ENCODE results near the gene VTN. TPM values are rescaled to one million over a fixed set of nuclear protein-coding genes. Genes with fewer than 3 reads are reported as not detected.

VTN gene
- total and polyA plus RNA-seq, 8 donors = 0.72 to 2.9 (median 1.1) TPM; not detected in 3

DNA sequence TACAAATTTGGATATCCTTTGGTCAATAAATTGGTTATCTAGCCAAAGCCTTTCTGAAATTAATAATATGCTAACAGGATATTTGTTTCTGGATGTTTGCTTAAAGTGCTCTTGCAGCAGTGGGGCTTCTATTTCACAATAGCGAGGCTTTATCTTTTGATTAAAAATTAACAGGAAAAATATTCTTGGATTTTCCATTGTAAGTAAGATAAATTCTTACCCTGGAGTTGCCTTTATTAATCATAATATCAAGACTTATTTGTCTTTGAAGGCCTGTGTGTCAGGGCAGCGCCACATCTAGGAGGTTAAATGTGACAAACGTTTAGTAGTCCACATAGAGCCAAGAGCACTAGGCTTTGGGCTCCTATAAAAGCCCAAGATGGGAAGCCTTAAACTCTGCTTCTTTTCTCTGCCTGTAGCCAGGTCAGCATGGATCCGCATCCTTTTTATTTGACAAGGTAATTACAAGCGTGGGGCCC, 45.8 kb downstream of the VTN start:
- H3K9me3 ChIP-seq = no peaks in the 10 kb centered on the region
- peaks cover 23 to 35% (median 32%) of the 10 kb centered on the region in 4 donors for H3K36me3 ChIP-seq
- intact Hi-C loops (cut with DNase I; ENCODE audit: low total_unique reads) = no loop called here
- no peak for TF ChIP-seq EP300 (IDR thresholded peaks at IDR 0.05)
- TF ChIP-seq POLR2AphosphoS5 (IDR thresholded peaks at IDR 0.05) = peak in 1 of 3 donors; percentile 46
- peak in 1 of 2 donors; percentile 61 for DNase-seq
- WGBS, 5 donors = 28 to 63% (median 50%) methylated on average over 5 of the region's 5 CpGs
- no peak overlapping the region for H3K4me3 ChIP-seq
- H3K27ac ChIP-seq = peak overlapping the region; percentile 64 to 81 (median 68)
- peaks cover 25 to 76% (median 34%) of the 10 kb centered on the region in 4 donors for H3K4me1 ChIP-seq
- H3K27me3 ChIP-seq = no peaks in the 10 kb centered on the region

DNA sequence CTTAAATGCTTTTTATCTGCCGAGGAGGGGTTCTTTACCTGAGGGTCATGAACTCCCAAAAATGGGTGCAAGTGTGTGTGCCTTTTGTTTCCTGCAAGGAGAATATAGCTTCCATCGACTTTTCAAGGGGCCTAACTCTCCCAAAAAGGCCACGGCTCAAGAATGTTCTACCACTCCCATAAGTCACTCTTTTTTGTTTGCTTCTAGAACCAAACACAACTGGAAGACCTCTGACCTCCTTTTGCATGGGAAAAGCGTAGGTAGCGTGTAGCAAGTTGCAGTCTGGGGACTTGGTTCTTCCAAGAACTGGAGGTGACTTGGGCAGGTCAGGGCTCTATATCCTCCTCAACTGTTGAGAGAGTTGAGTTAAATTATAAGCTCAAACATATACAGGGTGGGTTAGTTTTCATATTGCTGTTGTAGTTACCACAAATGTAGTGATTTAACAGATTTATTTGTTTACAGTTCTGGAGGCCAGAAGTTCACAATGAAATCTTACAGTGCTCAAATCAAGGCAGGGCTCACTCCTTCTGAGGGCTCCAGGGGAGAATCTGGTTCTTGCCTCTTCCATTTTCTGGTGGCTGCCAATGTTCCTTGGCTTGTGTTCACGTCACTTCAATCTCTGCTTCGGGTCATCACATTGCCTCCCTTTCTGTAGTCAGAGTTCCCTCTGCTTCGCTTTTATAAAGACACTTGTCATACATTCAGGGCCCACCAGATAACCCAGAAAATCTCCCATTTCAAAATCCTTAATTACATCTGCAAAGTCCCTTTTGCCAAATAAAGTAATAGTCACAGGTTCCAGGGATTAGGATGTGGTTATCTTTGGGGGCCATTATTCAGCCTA, 49.7 kb downstream of the VTN start:
- Histone ChIP-seq H3K36me3 (no peaks in the 10 kb centered on the region), H3K4me3 (peak overlapping the region; percentile 59 to 87 (median 74))

DNA sequence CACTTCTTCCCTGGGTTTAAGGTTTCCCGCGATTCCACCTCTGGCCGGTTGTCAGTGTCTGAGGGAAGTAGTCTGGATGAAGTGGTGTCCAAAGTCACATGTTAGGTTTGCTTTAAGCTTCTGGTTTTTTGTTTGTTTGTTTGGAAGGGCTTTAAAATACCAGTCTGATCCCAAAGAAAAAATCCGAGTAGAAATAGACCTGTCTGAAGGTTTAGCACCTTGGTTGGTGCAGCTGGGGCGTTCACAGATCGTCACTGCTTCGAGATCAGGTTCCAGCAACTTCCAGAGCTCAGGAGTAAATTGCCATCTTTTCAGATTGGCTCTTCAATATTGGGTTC, 50.5 kb downstream of the VTN start:
- no peak for TF ChIP-seq EP300 (IDR thresholded peaks at IDR 0.05)
- no peak for TF ChIP-seq POLR2AphosphoS5 (IDR thresholded peaks at IDR 0.05)
- no peak for TF ChIP-seq POLR2A (IDR thresholded peaks at IDR 0.05)
- TF ChIP-seq, protein P1, sequence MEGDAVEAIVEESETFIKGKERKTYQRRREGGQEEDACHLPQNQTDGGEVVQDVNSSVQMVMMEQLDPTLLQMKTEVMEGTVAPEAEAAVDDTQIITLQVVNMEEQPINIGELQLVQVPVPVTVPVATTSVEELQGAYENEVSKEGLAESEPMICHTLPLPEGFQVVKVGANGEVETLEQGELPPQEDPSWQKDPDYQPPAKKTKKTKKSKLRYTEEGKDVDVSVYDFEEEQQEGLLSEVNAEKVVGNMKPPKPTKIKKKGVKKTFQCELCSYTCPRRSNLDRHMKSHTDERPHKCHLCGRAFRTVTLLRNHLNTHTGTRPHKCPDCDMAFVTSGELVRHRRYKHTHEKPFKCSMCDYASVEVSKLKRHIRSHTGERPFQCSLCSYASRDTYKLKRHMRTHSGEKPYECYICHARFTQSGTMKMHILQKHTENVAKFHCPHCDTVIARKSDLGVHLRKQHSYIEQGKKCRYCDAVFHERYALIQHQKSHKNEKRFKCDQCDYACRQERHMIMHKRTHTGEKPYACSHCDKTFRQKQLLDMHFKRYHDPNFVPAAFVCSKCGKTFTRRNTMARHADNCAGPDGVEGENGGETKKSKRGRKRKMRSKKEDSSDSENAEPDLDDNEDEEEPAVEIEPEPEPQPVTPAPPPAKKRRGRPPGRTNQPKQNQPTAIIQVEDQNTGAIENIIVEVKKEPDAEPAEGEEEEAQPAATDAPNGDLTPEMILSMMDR (IDR thresholded peaks at IDR 0.05) = no peak
- Histone ChIP-seq H3K4me1 (peaks cover 15 to 63% (median 25%) of the 10 kb centered on the region in 4 donors), H3K27ac (peak overlapping the region; percentile 84 to 90 (median 87)), H3K9me3 (no peaks in the 10 kb centered on the region), H3K36me3 (no peaks in the 10 kb centered on the region), H3K27me3 (no peaks in the 10 kb centered on the region), H3K4me3 (peak overlapping the region; percentile 59 to 87 (median 74))
- 1 to 3% (median 1%) methylated on average over 7 of the region's 7 CpGs for WGBS, 5 donors
- no peak for DNase-seq
- intact Hi-C loops (cut with DNase I; ENCODE audit: low total_unique reads) = no loop called here

More for the DNA sequence above, 49.7 kb downstream of the VTN start:
- 27 to 58% (median 37%) methylated on average over 8 of the region's 8 CpGs for WGBS, 5 donors
- no peak for DNase-seq
- intact Hi-C loops (cut with DNase I; ENCODE audit: low total_unique reads) = no loop called here
- H3K9me3 ChIP-seq = no peaks in the 10 kb centered on the region
- H3K27ac ChIP-seq = peak overlapping the region; percentile 47 to 90 (median 87)
- peaks cover 24 to 72% (median 34%) of the 10 kb centered on the region in 4 donors for H3K4me1 ChIP-seq
- H3K27me3 ChIP-seq = no peaks in the 10 kb centered on the region
- TF ChIP-seq POLR2A (IDR thresholded peaks at IDR 0.05) (no peak), POLR2AphosphoS5 (IDR thresholded peaks at IDR 0.05) (no peak), EP300 (IDR thresholded peaks at IDR 0.05) (no peak)
- TF ChIP-seq, protein P1 (IDR thresholded peaks at IDR 0.05) = no peak

DNA sequence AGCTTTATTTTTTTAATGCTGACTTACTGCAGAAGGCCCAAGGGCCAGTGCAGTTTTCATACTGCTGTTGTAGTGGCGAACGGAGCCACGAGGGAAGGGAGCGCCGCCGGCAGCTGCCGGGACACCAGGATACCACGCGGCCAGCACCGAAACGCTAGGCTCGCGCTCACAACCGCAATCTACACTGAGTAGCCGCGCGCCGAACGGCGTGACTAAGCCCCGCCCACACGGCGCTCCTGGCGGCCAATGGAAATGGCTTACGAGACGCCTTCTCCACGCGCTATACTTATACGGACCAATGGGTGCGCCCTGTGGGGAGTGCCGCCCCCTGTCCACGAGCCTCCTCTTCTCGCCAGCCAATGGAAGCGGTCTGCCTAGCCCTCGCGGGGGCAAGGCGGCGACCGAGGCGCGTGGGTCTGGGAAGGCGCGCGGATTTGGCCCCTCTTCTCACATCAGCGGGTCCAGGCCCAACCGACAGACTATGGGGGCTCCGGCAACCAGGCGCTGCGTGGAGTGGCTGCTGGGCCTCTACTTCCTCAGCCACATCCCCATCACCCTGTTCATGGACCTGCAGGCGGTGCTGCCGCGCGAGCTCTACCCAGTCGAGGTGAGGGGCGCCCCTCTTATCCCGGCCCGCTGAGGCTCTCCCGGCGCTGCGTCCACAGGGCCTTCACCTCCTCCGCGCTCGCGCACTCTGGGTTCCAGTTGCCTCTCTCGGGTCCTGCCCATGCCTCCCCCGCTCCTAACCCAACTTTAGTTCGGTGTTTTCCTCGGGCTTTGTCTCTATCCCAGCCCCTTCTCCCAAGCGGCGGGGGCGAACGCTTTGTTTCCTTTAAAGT, 51.1 kb downstream of the VTN start, which contains the start of gene TMEM97:
TSS of gene TMEM97 (plus strand) at position 442 of the 839 bp plus-strand sequence. CDS start at position 482, 40 bp downstream.
- H3K27ac ChIP-seq = peak within 1 kb of the TSS; percentile 84 to 90 (median 87)
- peak in 1 of 4 donors; percentile 12 for TF ChIP-seq POLR2A (IDR thresholded peaks at IDR 0.05)
- TF ChIP-seq, protein P1 (IDR thresholded peaks at IDR 0.05) = peak in 1 of 7 experiments; percentile 31
- TF ChIP-seq EP300 (IDR thresholded peaks at IDR 0.05) = no peak
- TF ChIP-seq POLR2AphosphoS5 (IDR thresholded peaks at IDR 0.05) = peak; percentile 49 to 83 (median 63)
- H3K27me3 ChIP-seq = no peaks in the 10 kb centered on the region
- H3K9me3 ChIP-seq = no peaks in the 10 kb centered on the region
- peak; percentile 98 for DNase-seq
- no peaks in the 10 kb centered on the region for H3K36me3 ChIP-seq
- peak within 1 kb of the TSS; percentile 59 to 87 (median 74) for H3K4me3 ChIP-seq
- H3K4me1 ChIP-seq = peaks cover 13 to 57% (median 23%) of the 10 kb centered on the region in 4 donors
- intact Hi-C loops (cut with DNase I; ENCODE audit: low total_unique reads) = no loop called here
- 0 to 1% (median 0%) methylated on average over 24 to 72 of the region's 72 CpGs for WGBS, 5 donors

All from stomach (tissue), 9 donors.